WERI-Rb-1 (cell line): ENCODE data around the gene PLEKHM1.

Source experiments
- DNase-seq: peaks from one replicate; pipeline ENCODE4 v3.0.0-alpha.2; 2020
- H3K27ac ChIP-seq: fragments of 250-450 bp; sonication (Bioruptor Pico); 2 replicates; pipeline ENCODE4 v1.5.1; 2020; ENCODE audit warnings: mild to moderate bottlenecking, moderate library complexity
- H3K27me3 ChIP-seq: fragments of 250-450 bp; sonication (Bioruptor Pico); 2 replicates; pipeline ENCODE4 v1.5.1; 2021; ENCODE audit warnings: mild to moderate bottlenecking, low read depth, moderate library complexity; ENCODE audit not compliant: insufficient read depth, severe bottlenecking
- H3K36me3 ChIP-seq: fragments of 250-450 bp; sonication (Bioruptor Pico); 2 replicates; pipeline ENCODE4 v1.5.1; 2020; ENCODE audit warnings: mild to moderate bottlenecking, moderate library complexity
- H3K4me3 ChIP-seq: 2 replicates; pipeline ENCODE4 v1.5.1; 2011; ENCODE audit warnings: low read depth, mild to moderate bottlenecking, control low read depth, low read length
- H3K9me3 ChIP-seq: fragments of 250-450 bp; sonication (Bioruptor Pico); 2 replicates; pipeline ENCODE4 v1.5.1; 2021; ENCODE audit warnings: mild to moderate bottlenecking, moderate library complexity; ENCODE audit not compliant: severe bottlenecking
- CTCF ChIP-seq: IDR thresholded peaks from 2 replicates; pipeline ENCODE4 v1.5.1; 2011; ENCODE audit warnings: low read depth, mild to moderate bottlenecking, control low read depth, inconsistent platforms, low read length

PLEKHM1 gene

GRCh38 chr17:45428050-45428617, 62.4 kb downstream of the PLEKHM1 start:
- DNase-seq = peak; percentile 96
- H3K4me3 ChIP-seq = peak overlapping the region; percentile 14

GRCh38 chr17:45427181-45427835, 63.2 kb downstream of the PLEKHM1 start:
- H3K27ac ChIP-seq = no peak overlapping the region
- no peak for DNase-seq
- no peak for TF ChIP-seq CTCF
- H3K27me3 ChIP-seq = peaks cover 35% of the 10 kb centered on the region
- H3K36me3 ChIP-seq = no peaks in the 10 kb centered on the region
- no peaks in the 10 kb centered on the region for H3K9me3 ChIP-seq
- H3K4me3 ChIP-seq = no peak overlapping the region

More at GRCh38 chr17:45428050-45428617, 62.4 kb downstream of the PLEKHM1 start:
- TF ChIP-seq CTCF = peak; percentile 98
- no peak overlapping the region for H3K27ac ChIP-seq
- H3K36me3 ChIP-seq = no peaks in the 10 kb centered on the region
- H3K27me3 ChIP-seq = peaks cover 37% of the 10 kb centered on the region
- H3K9me3 ChIP-seq = no peaks in the 10 kb centered on the region

GRCh38 chr17:45426561-45426960, 64.0 kb downstream of the PLEKHM1 start:
- Histone ChIP-seq H3K36me3 (no peaks in the 10 kb centered on the region), H3K27ac (no peak overlapping the region), H3K9me3 (no peaks in the 10 kb centered on the region), H3K27me3 (peaks cover 31% of the 10 kb centered on the region), H3K4me3 (no peak overlapping the region)
- no peak for DNase-seq
- no peak for TF ChIP-seq CTCF

- no peaks in the 10 kb centered on the region for H3K9me3 ChIP-seq
- no peak overlapping the region for H3K27ac ChIP-seq
- H3K27me3 ChIP-seq = peaks cover 25% of the 10 kb centered on the region
- no peak overlapping the region for H3K4me3 ChIP-seq
- TF ChIP-seq CTCF = no peak
- H3K36me3 ChIP-seq = no peaks in the 10 kb centered on the region
- no peak for DNase-seq
Observed at GRCh38 chr17:45425984-45426413, 64.5 kb downstream of the PLEKHM1 start.

- Histone ChIP-seq H3K36me3 (no peaks in the 10 kb centered on the region), H3K27me3 (peaks cover 18% of the 10 kb centered on the region), H3K9me3 (no peaks in the 10 kb centered on the region), H3K27ac (peak overlapping the region; percentile 71), H3K4me3 (peak overlapping the region; percentile 54)
- peak; percentile 80 for TF ChIP-seq CTCF
- DNase-seq = peak; percentile 96
Observed at GRCh38 chr17:45425125-45425983, 65.2 kb downstream of the PLEKHM1 start.
